K562 (cell line): ENCODE results near the gene SDC3.

Experiments
- CTCF ChIP-seq, 3 experiments: IDR thresholded peaks in 2 of 3; conservative IDR thresholded peaks in 1 of 3; 2 replicates each; pipeline ENCODE4 v1.5.1; 2011 to 2012; ENCODE audit warnings: low read length in 3 of 3, mild to moderate bottlenecking in 3 of 3, control low read depth in 2 of 3, improper control_type of control experiment in 1 of 3, inconsistent platforms in 1 of 3, low read depth in 1 of 3, mixed read lengths in 1 of 3, moderate library complexity in 1 of 3; ENCODE audit not compliant: insufficient read depth in 2 of 3
- GABPA ChIP-seq: fragments of 200-800 bp; sonication (Bioruptor generic); conservative IDR thresholded peaks from 2 replicates; pipeline ENCODE4 v1.6.1; 2016; ENCODE audit warnings: low read depth, missing genetic modification characterization, missing compliant biosample characterization
- NR3C1 ChIP-seq: sonication (generic); formaldehyde crosslinking; IDR thresholded peaks from 2 replicates; pipeline ENCODE4 v1.8.1; 2022; ENCODE audit warnings: missing genetic modification reagents
- NRF1 ChIP-seq, 2 experiments: fragments of 450-650 bp; IDR thresholded peaks in 1 of 2; conservative IDR thresholded peaks in 1 of 2; 2 replicates each; pipeline ENCODE4 v1.6.1; 2014; ENCODE audit warnings: mild to moderate bottlenecking in 2 of 2
- POLR2AphosphoS5 ChIP-seq: IDR thresholded peaks from 2 replicates; pipeline ENCODE4 v1.6.1; 2011; ENCODE audit warnings: mild to moderate bottlenecking, low read depth, low read length, moderate library complexity; ENCODE audit not compliant: control insufficient read depth, insufficient read depth
- SRSF9 ChIP-seq: fragments of 200-400 bp; formaldehyde crosslinking; IDR thresholded peaks from 2 replicates; pipeline ENCODE4 v1.6.1; 2017; ENCODE audit warnings: low read depth, low read length, borderline replicate concordance
- ZNF175 ChIP-seq: fragments of 200-800 bp; sonication (Bioruptor generic); IDR thresholded peaks from 2 replicates; pipeline ENCODE4 v1.6.1; 2016; ENCODE audit warnings: low read depth, mild to moderate bottlenecking, missing genetic modification characterization, missing compliant biosample characterization
- TF ChIP-seq, protein P1 (sequence below): fragments of 450-650 bp; IDR thresholded peaks from 2 replicates; pipeline ENCODE4 v1.6.1; 2017; ENCODE audit warnings: antibody characterized with exemption
- TF ChIP-seq, protein P2 (sequence below): fragments of 250-450 bp; sonication (Bioruptor Pico); IDR thresholded peaks from 2 replicates; pipeline ENCODE4 v1.8.0; 2021; ENCODE audit warnings: mild to moderate bottlenecking, moderate library complexity

GRCh38 chr1:30848130-30848529, 60.4 kb downstream of the SDC3 start:
- no peak for TF ChIP-seq POLR2AphosphoS5
- no peak for TF ChIP-seq NRF1 (conservative IDR thresholded peaks at IDR 0.05 in 1 of 2, IDR thresholded peaks at IDR 0.05 in 1 of 2)
- no peak for TF ChIP-seq ZNF175 (CRISPR knock-in tag)
- TF ChIP-seq GABPA (tag) = no peak
- no peak for TF ChIP-seq NR3C1 (CRISPR knock-in tag)
- no peak for TF ChIP-seq SRSF9
- TF ChIP-seq, protein P1, sequence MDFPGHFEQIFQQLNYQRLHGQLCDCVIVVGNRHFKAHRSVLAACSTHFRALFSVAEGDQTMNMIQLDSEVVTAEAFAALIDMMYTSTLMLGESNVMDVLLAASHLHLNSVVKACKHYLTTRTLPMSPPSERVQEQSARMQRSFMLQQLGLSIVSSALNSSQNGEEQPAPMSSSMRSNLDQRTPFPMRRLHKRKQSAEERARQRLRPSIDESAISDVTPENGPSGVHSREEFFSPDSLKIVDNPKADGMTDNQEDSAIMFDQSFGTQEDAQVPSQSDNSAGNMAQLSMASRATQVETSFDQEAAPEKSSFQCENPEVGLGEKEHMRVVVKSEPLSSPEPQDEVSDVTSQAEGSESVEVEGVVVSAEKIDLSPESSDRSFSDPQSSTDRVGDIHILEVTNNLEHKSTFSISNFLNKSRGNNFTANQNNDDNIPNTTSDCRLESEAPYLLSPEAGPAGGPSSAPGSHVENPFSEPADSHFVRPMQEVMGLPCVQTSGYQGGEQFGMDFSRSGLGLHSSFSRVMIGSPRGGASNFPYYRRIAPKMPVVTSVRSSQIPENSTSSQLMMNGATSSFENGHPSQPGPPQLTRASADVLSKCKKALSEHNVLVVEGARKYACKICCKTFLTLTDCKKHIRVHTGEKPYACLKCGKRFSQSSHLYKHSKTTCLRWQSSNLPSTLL = no peak
- TF ChIP-seq, protein P2, sequence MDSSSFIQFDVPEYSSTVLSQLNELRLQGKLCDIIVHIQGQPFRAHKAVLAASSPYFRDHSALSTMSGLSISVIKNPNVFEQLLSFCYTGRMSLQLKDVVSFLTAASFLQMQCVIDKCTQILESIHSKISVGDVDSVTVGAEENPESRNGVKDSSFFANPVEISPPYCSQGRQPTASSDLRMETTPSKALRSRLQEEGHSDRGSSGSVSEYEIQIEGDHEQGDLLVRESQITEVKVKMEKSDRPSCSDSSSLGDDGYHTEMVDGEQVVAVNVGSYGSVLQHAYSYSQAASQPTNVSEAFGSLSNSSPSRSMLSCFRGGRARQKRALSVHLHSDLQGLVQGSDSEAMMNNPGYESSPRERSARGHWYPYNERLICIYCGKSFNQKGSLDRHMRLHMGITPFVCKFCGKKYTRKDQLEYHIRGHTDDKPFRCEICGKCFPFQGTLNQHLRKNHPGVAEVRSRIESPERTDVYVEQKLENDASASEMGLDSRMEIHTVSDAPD (CRISPR knock-in tag) = no peak
- TF ChIP-seq CTCF (IDR thresholded peaks at IDR 0.05 in 2 of 3, conservative IDR thresholded peaks at IDR 0.05 in 1 of 3; ENCODE audit: insufficient read depth in 2 of 3, low read depth in 1 of 3, low read length in 3 of 3) = no peak
